ENCODE data around the gene RAB3C.
"Not testable (repeated sequence)": the region's sequence is repeated elsewhere in the genome, so short reads cannot be mapped to it uniquely, and the experiment has no call there.

The RAB3C gene

GRCh38 chr5:58675341-58675740 is 92.5 kb downstream of the RAB3C start:
- Histone ChIP-seq H3K4me1 (no peaks in the 10 kb centered on the region), H3K9me3 (no peaks in the 10 kb centered on the region), H3K4me3 (no peak overlapping the region), H4K20me1 (no peaks in the 10 kb centered on the region), H3K9ac (no peak overlapping the region), H3K4me2 (no peak overlapping the region), H3K27ac (no peak overlapping the region), H3K27me3 (no peaks in the 10 kb centered on the region), H3K36me3 (no peaks in the 10 kb centered on the region)
- no peak for TF ChIP-seq Cebpa-rat (IDR thresholded peaks at IDR 0.05)

- Histone ChIP-seq H3K4me3 (no peak overlapping the region), H4K20me1 (no peaks in the 10 kb centered on the region), H3K9me3 (no peaks in the 10 kb centered on the region), H3K27ac (no peak overlapping the region), H3K27me3 (no peaks in the 10 kb centered on the region), H3K4me2 (no peak overlapping the region), H3K4me1 (no peaks in the 10 kb centered on the region), H3K36me3 (no peaks in the 10 kb centered on the region), H3K9ac (no peak overlapping the region)
- TF ChIP-seq Cebpa-rat (IDR thresholded peaks at IDR 0.05): no peak
These were observed 94.8 kb downstream of the RAB3C start for GRCh38 chr5:58677650-58678049.

GRCh38 chr5:58680503-58680902 is 97.6 kb downstream of the RAB3C start:
- Histone ChIP-seq H3K36me3 (no peaks in the 10 kb centered on the region), H3K4me3 (no peak overlapping the region), H3K4me1 (no peaks in the 10 kb centered on the region), H3K4me2 (no peak overlapping the region), H3K9me3 (no peaks in the 10 kb centered on the region), H3K27ac (no peak overlapping the region), H3K27me3 (no peaks in the 10 kb centered on the region), H3K9ac (no peak overlapping the region), H4K20me1 (no peaks in the 10 kb centered on the region)
- no peak for TF ChIP-seq Cebpa-rat (IDR thresholded peaks at IDR 0.05)

DNA sequence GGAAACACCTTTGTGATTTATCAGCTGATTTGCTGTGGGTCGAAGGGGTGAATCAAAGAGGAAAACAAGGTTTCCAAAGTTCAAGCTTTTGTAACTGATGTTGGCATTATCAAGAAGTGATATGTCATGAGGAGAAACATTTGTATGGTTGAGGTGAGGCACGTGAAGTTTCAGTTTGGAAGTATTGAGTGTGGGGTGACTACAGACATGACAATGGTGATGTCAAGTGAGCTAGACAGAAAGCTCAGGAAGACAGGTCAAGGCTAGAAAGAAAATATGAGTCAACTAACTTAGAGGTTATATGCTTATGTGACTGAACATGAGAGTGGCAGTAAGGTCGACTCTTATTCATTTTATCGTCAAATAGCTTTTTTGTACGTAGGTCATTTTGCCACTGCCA is 99.1 kb downstream of the RAB3C start:
- no peak overlapping the region for H3K4me2 ChIP-seq
- H3K9me3 ChIP-seq: no peaks in the 10 kb centered on the region
- H3K36me3 ChIP-seq: no peaks in the 10 kb centered on the region
- no peak for TF ChIP-seq Cebpa-rat (IDR thresholded peaks at IDR 0.05)
- H3K4me3 ChIP-seq: no peak overlapping the region
- H3K9ac ChIP-seq: no peak overlapping the region
- no peaks in the 10 kb centered on the region for H4K20me1 ChIP-seq
- H3K27ac ChIP-seq: no peak overlapping the region
- H3K4me1 ChIP-seq: no peaks in the 10 kb centered on the region
- H3K27me3 ChIP-seq: no peaks in the 10 kb centered on the region

DNA sequence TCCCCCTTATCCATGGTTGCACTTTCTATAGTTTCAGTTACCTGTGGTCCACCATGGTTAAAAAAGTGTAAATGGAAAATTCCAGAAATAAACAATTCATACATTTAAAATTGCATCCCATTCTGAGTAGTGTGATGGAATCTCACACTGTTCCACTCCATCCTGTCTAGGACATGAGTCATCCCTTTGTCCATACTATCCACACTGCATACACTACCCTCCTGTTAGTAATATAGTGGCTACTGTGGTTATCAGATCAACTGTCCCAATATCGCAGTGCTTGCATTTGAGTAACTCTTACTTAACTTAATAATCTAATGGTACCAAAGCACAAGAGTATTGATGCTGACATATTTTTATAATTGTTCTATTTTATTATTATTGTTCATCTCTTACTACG is 100.7 kb downstream of the RAB3C start:
- Histone ChIP-seq H3K27me3 (no peaks in the 10 kb centered on the region), H3K9ac (no peak overlapping the region), H3K27ac (no peak overlapping the region), H4K20me1 (no peaks in the 10 kb centered on the region), H3K4me3 (no peak overlapping the region), H3K9me3 (no peaks in the 10 kb centered on the region), H3K36me3 (no peaks in the 10 kb centered on the region), H3K4me2 (no peak overlapping the region), H3K4me1 (no peaks in the 10 kb centered on the region)
- no peak for TF ChIP-seq Cebpa-rat (IDR thresholded peaks at IDR 0.05)

- H3K36me3 ChIP-seq: no peaks in the 10 kb centered on the region
- no peak overlapping the region for H3K27ac ChIP-seq
- no peaks in the 10 kb centered on the region for H3K4me1 ChIP-seq
- H3K9ac ChIP-seq: no peak overlapping the region
- TF ChIP-seq Cebpa-rat (IDR thresholded peaks at IDR 0.05): no peak
- H3K4me3 ChIP-seq: no peak overlapping the region
- no peaks in the 10 kb centered on the region for H3K9me3 ChIP-seq
- H3K4me2 ChIP-seq: no peak overlapping the region
- H4K20me1 ChIP-seq: no peaks in the 10 kb centered on the region
- no peaks in the 10 kb centered on the region for H3K27me3 ChIP-seq
These were observed 104.2 kb downstream of the RAB3C start for GRCh38 chr5:58687079-58687478.

DNA sequence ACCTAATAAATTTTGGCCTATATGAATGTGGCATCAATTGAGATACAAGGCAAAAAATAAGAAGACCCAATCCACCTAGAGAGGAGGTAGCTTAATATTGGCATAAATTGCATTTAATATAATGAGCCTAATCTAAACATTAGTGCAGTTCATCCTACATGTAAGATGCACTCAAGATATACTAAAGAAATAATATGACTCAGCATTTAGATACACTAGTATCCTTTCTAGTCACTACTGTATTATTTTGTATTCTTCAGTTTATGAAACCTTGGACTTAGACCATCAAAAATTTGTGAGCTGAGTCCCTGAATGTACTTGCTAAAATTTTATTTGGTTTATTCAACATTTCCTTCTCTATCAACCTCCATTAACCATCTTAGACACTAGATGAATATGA is 104.7 kb downstream of the RAB3C start:
- Histone ChIP-seq H3K4me1 (no peaks in the 10 kb centered on the region), H3K9ac (no peak overlapping the region), H3K27me3 (no peaks in the 10 kb centered on the region), H3K36me3 (no peaks in the 10 kb centered on the region), H3K4me2 (no peak overlapping the region), H4K20me1 (no peaks in the 10 kb centered on the region), H3K4me3 (no peak overlapping the region), H3K27ac (no peak overlapping the region), H3K9me3 (no peaks in the 10 kb centered on the region)
- TF ChIP-seq Cebpa-rat (IDR thresholded peaks at IDR 0.05): no peak

- H3K36me3 ChIP-seq, H3K4me1 ChIP-seq, H3K27ac ChIP-seq, H3K4me2 ChIP-seq, H3K9ac ChIP-seq, H3K27me3 ChIP-seq, H4K20me1 ChIP-seq, H3K4me3 ChIP-seq: not testable (repeated sequence)
- peaks cover 12% of the 10 kb centered on the region for H3K9me3 ChIP-seq
These were observed 116.3 kb downstream of the RAB3C start for GRCh38 chr5:58699088-58699761.

DNA sequence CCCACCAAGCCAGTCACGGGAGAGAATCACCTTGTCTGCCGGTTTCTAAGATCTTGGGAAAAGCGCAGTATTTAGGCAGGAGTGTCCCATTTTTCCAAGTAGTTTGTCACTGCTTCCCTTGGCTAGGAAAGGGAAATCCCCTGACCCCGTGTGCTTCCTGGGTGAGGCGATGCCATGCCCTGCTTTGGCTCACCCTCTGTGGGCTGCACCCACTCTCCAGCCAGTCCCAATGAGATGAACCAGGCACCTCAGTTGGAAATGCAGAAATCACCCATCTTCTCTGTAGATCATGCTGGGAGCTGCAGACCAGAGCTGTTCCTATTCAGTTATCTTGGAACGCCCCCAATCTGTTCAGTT is 116.9 kb downstream of the RAB3C start:
- no peaks in the 10 kb centered on the region for H3K36me3 ChIP-seq
- no peak overlapping the region for H3K9ac ChIP-seq
- no peak for TF ChIP-seq Cebpa-rat (IDR thresholded peaks at IDR 0.05)
- no peak overlapping the region for H3K4me3 ChIP-seq
- peaks cover 12% of the 10 kb centered on the region for H3K9me3 ChIP-seq
- no peak overlapping the region for H3K27ac ChIP-seq
- H3K4me1 ChIP-seq: no peaks in the 10 kb centered on the region
- H3K4me2 ChIP-seq: no peak overlapping the region
- no peaks in the 10 kb centered on the region for H4K20me1 ChIP-seq
- no peaks in the 10 kb centered on the region for H3K27me3 ChIP-seq

DNA sequence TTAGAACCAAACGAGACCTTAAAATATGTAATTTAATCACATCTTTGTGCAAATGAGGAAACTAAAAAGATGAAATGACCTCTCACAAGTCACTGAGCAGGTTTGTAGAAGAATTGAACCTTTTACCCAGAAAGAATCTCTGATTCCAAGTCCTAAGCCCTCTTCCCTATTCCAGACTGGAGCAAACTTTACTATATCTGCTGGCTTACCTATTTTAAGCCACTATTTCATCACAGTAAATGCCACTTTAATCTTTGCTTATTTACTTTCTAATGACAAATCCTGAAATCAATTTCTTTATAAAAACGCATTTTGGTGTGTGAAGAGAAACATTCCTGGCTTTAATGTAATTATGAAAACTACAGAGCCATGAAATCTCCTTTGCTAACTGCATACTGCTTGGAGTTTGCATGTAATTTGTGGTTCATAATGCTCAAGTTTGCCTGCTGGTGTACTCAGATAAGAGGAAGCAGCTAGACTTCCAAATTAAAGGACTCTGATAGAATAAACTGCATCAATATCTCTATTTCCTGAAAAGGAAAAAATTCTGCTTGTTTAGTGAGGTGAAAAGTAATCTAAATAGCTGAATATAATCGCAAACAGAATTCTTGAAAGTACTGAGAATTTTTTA is 121.2 kb downstream of the RAB3C start:
- TF ChIP-seq Cebpa-rat (IDR thresholded peaks at IDR 0.05): no peak
- Histone ChIP-seq H3K4me2 (no peak overlapping the region), H3K9ac (no peak overlapping the region), H3K27ac (no peak overlapping the region), H3K4me1 (no peaks in the 10 kb centered on the region), H4K20me1 (no peaks in the 10 kb centered on the region), H3K27me3 (no peaks in the 10 kb centered on the region), H3K4me3 (no peak overlapping the region), H3K9me3 (no peaks in the 10 kb centered on the region), H3K36me3 (no peaks in the 10 kb centered on the region)

GRCh38 chr5:58706736-58707135 is 123.9 kb downstream of the RAB3C start:
- no peaks in the 10 kb centered on the region for H4K20me1 ChIP-seq
- H3K36me3 ChIP-seq: no peaks in the 10 kb centered on the region
- no peak overlapping the region for H3K4me2 ChIP-seq
- no peak overlapping the region for H3K4me3 ChIP-seq
- no peak for TF ChIP-seq Cebpa-rat (IDR thresholded peaks at IDR 0.05)
- no peak overlapping the region for H3K27ac ChIP-seq
- H3K27me3 ChIP-seq: no peaks in the 10 kb centered on the region
- H3K4me1 ChIP-seq: no peaks in the 10 kb centered on the region
- H3K9me3 ChIP-seq: no peaks in the 10 kb centered on the region
- H3K9ac ChIP-seq: no peak overlapping the region
